Osteoblast (primary cell): ENCODE results near the gene TMC1. TPM values are rescaled to one million over a fixed set of nuclear protein-coding genes. Genes with fewer than 3 reads are reported as not detected.

Experiments used
- DNase-seq: peaks from one replicate; pipeline ENCODE4 v3.0.0; 2011; ENCODE audit warnings: low spot score, mixed read lengths; ENCODE audit not compliant: insufficient read length; ENCODE audit errors: missing footprints
- H2AFZ ChIP-seq: 2 replicates; pipeline ENCODE4 v1.6.0; 2011; ENCODE audit warnings: mild to moderate bottlenecking, low read length
- H3K27ac ChIP-seq: 2 replicates; pipeline ENCODE4 v1.5.1; 2011; ENCODE audit warnings: mild to moderate bottlenecking, low read depth, low read length, moderate library complexity
- H3K27me3 ChIP-seq: 2 replicates; pipeline ENCODE4 v1.6.0; 2012; ENCODE audit warnings: mild to moderate bottlenecking, control low read depth, inconsistent platforms, low read length, moderate library complexity; ENCODE audit not compliant: insufficient read depth
- H3K36me3 ChIP-seq: 2 replicates; pipeline ENCODE4 v1.5.1; 2011; ENCODE audit warnings: mild to moderate bottlenecking, low read length, control low read depth, moderate library complexity; ENCODE audit not compliant: insufficient read depth
- H3K4me1 ChIP-seq: 2 replicates; pipeline ENCODE4 v1.5.1; 2011; ENCODE audit warnings: mild to moderate bottlenecking, low read length, control low read depth, moderate library complexity; ENCODE audit not compliant: insufficient read depth
- H3K4me2 ChIP-seq: 2 replicates; pipeline ENCODE4 v1.6.0; 2011; ENCODE audit warnings: mild to moderate bottlenecking, low read length; ENCODE audit not compliant: insufficient read depth
- H3K4me3 ChIP-seq: fragments of 200-600 bp; sonication (generic); 3 replicates; pipeline ENCODE4 v1.5.1; 2012; ENCODE audit warnings: mild to moderate bottlenecking, low read length, inconsistent platforms; ENCODE audit not compliant: insufficient read depth
- H3K79me2 ChIP-seq: 2 replicates; pipeline ENCODE4 v1.6.0; 2012; ENCODE audit warnings: mild to moderate bottlenecking, low read length, control low read depth, inconsistent platforms; ENCODE audit not compliant: insufficient read depth
- H3K9me3 ChIP-seq: 2 replicates; pipeline ENCODE4 v1.5.1; 2011; ENCODE audit warnings: low read depth, low read length, control low read depth
- H4K20me1 ChIP-seq: 2 replicates; pipeline ENCODE4 v1.6.0; 2012; ENCODE audit warnings: mild to moderate bottlenecking, low read length, control low read depth; ENCODE audit not compliant: insufficient read depth
- total RNA-seq: library from RNA; depleted of rRNA; stranded (reverse); fragments of >200 nt; gene quantifications from 2 replicates; pipeline ENCODE4 v1.2.3, GENCODE V29; 2012
- TF ChIP-seq, protein P1 (sequence below): IDR thresholded peaks from 2 replicates; pipeline ENCODE4 v1.5.1; 2011; ENCODE audit warnings: mild to moderate bottlenecking, low read depth, low read length, moderate library complexity; ENCODE audit errors: extremely low read depth

TMC1 gene
- total RNA-seq, 1 donor = under 0.01 TPM

DNA sequence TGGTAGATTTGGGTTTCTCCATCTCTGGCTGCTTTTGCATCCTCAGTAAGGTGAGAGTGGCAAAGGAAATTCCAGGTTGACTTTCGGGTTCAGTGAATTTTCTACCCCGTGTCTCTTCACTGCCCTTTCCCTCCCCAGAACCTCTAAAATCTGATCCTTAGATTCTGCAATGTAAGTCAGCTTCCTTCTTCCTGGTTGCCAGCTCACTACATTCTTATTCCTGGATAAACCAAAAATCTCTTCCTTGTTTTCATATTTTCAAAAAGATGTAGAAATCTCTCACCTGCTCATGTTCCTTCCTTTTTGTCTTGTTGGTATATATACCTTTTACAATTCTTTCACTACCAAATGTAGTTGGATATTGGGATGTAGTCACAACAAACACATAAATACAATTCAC, 145.8 kb downstream of the TMC1 start:
- H3K9me3 ChIP-seq = no peaks in the 10 kb centered on the region

GRCh38 chr9:72674961-72675360, 153.6 kb downstream of the TMC1 start:
- Histone ChIP-seq H3K27me3 (no peaks in the 10 kb centered on the region), H4K20me1 (no peaks in the 10 kb centered on the region), H3K36me3 (no peaks in the 10 kb centered on the region), H3K27ac (no peak overlapping the region), H3K79me2 (no peaks in the 10 kb centered on the region), H3K4me2 (no peak overlapping the region), H3K4me1 (no peaks in the 10 kb centered on the region), H2AFZ (no peak overlapping the region), H3K9me3 (no peaks in the 10 kb centered on the region), H3K4me3 (no peak overlapping the region)
- no peak for DNase-seq
- TF ChIP-seq, protein P1, sequence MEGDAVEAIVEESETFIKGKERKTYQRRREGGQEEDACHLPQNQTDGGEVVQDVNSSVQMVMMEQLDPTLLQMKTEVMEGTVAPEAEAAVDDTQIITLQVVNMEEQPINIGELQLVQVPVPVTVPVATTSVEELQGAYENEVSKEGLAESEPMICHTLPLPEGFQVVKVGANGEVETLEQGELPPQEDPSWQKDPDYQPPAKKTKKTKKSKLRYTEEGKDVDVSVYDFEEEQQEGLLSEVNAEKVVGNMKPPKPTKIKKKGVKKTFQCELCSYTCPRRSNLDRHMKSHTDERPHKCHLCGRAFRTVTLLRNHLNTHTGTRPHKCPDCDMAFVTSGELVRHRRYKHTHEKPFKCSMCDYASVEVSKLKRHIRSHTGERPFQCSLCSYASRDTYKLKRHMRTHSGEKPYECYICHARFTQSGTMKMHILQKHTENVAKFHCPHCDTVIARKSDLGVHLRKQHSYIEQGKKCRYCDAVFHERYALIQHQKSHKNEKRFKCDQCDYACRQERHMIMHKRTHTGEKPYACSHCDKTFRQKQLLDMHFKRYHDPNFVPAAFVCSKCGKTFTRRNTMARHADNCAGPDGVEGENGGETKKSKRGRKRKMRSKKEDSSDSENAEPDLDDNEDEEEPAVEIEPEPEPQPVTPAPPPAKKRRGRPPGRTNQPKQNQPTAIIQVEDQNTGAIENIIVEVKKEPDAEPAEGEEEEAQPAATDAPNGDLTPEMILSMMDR = no peak

More for the DNA sequence above, 145.8 kb downstream of the TMC1 start:
- TF ChIP-seq, protein P1 = no peak
- no peak for DNase-seq
- Histone ChIP-seq H4K20me1 (no peaks in the 10 kb centered on the region), H3K4me2 (no peak overlapping the region), H3K36me3 (no peaks in the 10 kb centered on the region), H3K4me1 (peaks cover 8% of the 10 kb centered on the region), H3K27ac (no peak overlapping the region), H3K4me3 (no peak overlapping the region), H3K79me2 (no peaks in the 10 kb centered on the region), H3K27me3 (no peaks in the 10 kb centered on the region), H2AFZ (no peak overlapping the region)

GRCh38 chr9:72675586-72675985, 154.2 kb downstream of the TMC1 start:
- Histone ChIP-seq H3K27ac (no peak overlapping the region), H3K4me1 (no peaks in the 10 kb centered on the region), H3K36me3 (no peaks in the 10 kb centered on the region), H3K4me2 (no peak overlapping the region), H3K27me3 (no peaks in the 10 kb centered on the region), H4K20me1 (no peaks in the 10 kb centered on the region), H3K4me3 (no peak overlapping the region), H3K9me3 (no peaks in the 10 kb centered on the region), H3K79me2 (no peaks in the 10 kb centered on the region), H2AFZ (no peak overlapping the region)
- no peak for DNase-seq
- TF ChIP-seq, protein P1 = no peak

- H3K4me3 ChIP-seq = no peak overlapping the region
- H4K20me1 ChIP-seq = no peaks in the 10 kb centered on the region
- H3K27me3 ChIP-seq = no peaks in the 10 kb centered on the region
- H3K36me3 ChIP-seq = no peaks in the 10 kb centered on the region
- H3K79me2 ChIP-seq = no peaks in the 10 kb centered on the region
- no peaks in the 10 kb centered on the region for H3K9me3 ChIP-seq
- no peak overlapping the region for H2AFZ ChIP-seq
- no peak for DNase-seq
- H3K27ac ChIP-seq = no peak overlapping the region
- no peak overlapping the region for H3K4me2 ChIP-seq
- no peaks in the 10 kb centered on the region for H3K4me1 ChIP-seq
- TF ChIP-seq, protein P1 = no peak
Measured at GRCh38 chr9:72680593-72681282, 159.3 kb downstream of the TMC1 start.
